ENCODE results near the gene ABHD13.
"Not testable (repeated sequence)": the region's sequence is repeated elsewhere in the genome, so short reads cannot be mapped to it uniquely, and the experiment has no call there.

Gene ABHD13

DNA sequence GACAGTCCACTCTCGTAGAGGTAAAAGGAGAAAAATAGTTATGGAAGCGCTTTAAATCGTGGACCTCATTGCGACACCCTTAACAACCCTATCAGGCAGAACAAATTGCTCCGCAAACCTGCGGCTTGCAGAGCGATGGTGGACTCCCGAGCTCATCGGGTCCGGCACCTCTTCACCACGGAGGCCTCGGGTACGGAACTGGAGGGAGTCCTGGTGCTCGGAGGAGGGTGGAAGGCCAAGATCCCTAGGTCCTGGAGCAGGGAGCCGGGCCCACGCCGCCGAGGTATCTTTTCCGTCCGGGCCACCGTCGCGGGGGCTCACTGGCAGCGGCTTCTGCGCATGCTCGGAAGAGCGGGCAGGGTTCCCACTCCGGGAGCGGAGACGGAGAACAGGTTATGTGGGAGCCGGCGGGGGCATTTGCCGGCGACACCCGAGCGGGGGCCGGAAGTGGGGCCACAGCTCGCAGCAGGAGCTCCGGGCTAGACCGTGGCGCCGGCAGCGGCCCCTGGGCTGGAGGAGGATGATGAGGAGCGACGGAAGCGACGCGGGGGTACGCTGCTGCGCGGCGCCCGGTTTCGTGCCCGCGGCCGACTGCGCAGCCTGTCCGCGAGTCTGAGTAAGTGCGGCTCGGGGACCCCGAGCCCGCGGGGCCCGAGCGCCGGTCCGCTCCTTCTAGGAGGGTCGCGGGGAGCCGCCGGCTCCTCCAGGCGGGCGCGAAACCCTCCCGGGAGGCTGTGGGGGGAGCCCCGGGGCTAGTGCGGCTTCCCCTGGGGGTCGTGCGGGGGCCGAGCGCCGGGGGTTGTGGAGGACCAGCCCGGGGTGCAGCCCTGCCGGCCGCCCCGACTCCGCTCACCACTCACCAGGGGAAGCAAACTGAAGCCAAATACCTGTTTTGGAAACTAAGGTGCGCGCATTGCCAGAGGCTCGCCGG lies at the start of gene ABHD13:
Gene ABHD13 (plus strand): TSS at position 349 of the 931 bp plus-strand sequence. CDS start 10,827 bp downstream, outside the sequence.
- peak; percentile 91 for DNase-seq

DNA sequence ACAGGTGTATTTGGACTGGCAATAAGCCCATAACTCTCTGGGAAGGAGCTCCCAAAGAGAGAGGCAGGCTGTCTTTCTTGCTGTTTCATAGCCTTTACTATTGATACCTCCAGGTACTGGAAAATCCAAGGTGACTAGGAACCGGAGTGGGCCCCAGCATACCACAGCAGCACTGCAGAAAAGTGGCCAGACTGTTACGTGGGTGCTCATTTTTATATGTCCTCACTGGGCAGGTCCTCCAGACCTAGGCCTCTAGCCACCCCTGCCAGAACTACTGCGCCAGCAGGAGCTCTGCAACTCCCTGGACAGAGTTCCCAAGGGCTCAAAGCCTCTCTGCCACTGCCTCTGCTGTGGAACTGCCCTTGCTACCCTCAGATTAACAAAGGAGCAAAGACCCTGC lies 49.3 kb upstream of the ABHD13 start:
- no peak for DNase-seq

DNA sequence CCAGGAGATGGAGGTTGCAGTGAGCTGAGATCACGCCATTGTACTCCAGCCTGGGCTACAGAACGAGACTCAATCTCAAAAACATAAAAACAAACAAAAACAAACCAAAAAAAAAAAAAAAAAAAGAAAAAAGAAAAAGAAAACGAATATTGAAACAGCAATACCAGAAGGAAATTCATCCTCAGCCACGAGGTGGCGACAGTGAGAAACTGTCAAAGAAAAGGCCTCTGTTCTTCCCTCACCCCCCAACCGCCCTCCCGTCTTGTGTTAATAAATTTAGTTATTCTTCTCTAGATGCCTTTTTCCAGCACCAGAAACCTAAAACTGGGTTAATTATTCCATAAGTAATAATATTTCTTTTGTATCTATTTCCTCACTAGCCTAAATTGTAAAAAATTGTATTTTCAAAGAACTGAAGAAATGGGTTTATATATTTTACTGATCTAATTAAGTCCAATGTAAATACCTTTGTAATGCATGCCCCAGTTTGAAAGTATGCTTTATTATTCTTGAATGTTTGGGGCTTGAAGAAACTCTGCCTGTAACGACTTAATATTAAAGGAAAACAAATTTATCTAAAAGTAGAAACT lies 41.4 kb upstream of the ABHD13 start:
- DNase-seq = peak; percentile 53

DNA sequence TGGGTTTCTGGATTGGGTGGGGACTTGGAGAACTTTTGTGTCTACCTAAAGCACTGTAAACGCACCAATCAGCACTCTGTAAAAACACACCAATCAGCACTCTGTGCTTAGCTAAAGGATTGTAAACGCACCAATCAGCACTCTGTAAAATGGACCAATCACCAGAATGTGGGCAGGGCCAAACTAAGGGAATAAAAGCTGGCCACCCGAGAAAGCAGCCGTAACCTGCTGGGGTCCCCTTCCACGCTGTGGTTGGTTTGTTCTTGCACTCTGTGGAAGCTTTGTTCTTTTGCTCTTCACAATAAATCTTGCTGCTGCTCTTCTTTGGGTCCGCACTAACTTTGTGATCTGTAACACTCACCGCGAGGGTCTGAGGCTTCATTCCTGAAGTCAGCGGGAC lies 40.1 kb upstream of the ABHD13 start:
- DNase-seq = no peak

DNA sequence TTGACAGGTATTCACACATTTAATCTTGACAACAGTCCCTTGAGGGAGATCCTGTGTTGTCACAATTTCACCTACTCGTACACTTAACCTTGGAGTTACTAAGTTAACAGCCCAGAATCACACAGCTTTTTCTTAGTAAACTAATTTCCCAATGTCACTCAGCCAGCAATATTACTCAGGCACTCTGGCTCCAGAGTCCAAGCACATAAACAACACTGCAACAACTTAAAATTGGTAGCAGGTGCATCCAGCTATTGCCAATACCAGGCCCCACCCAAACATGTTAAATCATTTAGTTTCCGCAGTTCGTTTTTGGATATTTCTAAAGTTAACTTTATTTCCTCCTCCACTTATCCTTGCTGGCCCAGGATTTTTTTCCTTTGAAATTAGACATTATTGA lies 35.5 kb upstream of the ABHD13 start:
- DNase-seq = no peak

DNA sequence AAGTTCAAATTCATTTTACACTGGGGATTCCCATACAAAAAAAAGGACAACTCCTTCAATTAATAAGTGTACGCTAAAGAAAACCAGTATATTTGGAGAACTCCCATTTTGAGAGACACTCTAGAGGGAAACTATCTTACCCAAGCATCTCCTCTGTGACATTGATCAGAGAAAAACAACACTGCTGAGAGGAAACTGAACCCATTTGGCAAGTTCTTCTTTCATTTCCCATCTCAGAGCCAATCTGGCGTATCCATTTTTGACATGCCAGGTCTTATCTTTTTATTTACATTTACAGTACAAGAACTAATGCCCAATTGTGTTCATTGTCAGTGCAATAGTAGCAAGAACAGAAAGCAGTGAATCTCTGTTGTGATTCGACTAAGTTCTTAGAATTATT lies 33.0 kb upstream of the ABHD13 start:
- no peak for DNase-seq

DNA sequence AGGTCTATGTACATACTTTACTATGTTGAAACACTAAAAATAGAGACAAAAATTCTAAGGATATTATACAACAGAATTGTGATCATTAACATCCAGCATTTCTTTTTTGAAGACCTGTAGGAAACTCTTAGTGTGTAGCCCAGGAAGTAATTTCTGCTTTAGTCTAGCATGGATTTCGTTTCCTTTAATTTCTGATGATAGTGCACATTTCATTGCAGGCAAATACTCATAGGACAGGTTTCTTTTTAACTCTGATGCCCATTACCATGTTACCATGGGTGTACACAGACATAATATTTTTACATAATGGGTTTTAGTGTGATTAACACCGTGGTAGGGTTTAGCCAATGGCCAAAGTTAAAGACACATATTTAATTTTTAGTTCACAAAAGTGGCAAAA lies 29.9 kb upstream of the ABHD13 start:
- no peak for DNase-seq

DNA sequence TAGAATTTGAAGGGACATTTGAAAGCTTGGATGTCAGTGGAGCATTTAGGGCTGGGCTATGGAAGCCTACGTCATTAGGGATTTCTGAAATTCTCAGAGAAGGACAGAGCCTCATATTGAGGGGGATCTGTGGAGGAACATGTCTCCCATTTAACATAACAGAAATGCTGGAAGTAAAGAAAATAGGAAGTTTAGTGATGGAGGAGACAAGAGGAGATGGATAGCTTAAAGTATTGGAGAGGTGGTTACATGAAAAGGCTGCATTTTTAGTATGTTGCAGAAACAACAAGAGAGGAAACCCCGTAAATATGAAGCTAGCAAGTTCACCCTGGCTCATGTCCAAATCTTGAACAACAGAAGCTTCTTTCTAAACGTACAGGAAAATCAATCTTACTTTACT lies 27.3 kb upstream of the ABHD13 start:
- no peak for DNase-seq

DNA sequence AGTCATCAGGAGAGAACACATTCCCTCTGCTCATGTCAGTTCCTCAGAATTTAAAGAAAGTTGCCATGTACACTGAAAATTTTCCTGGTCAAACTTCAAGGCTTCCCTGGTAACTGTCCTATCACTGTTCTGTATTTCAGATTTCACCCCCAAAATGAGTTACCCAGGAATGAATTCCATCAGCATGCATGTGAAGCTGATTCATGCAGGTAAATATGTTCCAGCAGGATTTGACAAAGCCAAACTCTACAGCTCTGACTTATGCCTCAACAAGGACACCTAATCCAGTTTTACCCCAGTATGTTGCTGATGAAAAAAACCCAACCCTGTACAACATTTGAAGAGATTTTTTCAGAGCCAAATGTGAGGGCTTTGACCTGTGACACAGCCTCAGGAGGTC lies 24.4 kb upstream of the ABHD13 start:
- no peak for DNase-seq

DNA sequence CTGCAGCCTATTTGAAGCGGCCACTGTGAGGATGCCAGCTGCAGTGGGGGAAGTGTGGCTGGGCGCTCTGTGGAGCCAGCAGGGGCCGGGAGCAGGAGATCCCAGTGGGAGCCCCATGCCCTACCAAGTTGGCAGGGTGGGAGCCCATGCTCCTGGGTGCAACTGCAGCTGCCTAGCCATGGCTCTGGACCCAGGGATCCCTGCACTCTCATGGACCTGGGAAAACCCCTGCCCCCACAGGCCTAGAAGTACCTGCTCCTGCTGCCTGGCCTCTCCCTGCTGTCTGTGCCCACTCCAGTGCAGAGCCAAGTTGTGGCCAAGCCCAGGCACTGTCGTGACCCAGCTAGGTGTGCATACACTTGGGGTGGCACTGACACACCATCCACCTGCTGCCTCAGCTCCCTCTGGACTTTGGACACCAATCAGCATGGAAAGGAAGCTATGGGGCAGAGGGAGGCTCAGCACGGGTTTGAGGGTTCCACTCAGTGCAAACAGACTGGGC lies 23.7 kb upstream of the ABHD13 start:
- no peak for DNase-seq

DNA sequence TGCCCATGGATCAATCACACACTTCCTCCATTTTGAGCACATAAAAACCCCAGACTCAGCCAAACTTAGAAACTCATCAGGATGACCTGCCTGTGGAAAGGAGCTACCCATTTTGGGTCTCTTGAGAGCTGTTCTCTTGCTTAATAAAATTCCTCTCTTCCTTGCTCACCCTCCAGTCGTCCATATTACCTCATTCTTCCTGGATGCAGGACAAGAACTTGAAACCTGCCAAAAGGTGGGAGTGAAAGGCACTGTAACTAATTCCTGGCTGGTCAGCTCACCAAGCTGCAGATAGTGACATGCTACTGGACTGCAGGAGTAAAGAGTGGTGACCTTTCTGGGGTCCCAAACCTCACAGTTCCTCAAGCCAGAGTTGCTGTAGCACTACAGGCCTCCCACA lies 23.0 kb upstream of the ABHD13 start:
- DNase-seq = no peak

DNA sequence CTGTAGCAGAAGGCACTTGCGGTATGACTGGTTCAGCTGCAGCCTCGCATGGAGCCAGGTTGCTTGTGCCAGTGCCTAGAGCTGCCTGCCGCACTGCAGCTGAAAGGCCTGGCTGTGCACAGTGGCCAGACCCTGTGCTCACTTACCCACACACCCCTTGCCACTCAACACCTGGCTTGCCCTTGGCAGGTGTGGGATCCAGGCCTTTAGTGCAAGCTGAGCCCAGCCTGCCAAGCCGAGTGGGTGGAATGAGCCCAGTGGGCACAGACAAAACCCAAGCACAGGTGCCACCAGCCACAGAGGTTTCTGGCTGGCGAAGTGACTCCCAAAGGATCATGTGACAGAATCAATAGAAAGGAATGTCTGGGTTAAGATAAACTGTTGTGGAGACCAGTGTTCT lies 22.3 kb upstream of the ABHD13 start:
- no peak for DNase-seq

DNA sequence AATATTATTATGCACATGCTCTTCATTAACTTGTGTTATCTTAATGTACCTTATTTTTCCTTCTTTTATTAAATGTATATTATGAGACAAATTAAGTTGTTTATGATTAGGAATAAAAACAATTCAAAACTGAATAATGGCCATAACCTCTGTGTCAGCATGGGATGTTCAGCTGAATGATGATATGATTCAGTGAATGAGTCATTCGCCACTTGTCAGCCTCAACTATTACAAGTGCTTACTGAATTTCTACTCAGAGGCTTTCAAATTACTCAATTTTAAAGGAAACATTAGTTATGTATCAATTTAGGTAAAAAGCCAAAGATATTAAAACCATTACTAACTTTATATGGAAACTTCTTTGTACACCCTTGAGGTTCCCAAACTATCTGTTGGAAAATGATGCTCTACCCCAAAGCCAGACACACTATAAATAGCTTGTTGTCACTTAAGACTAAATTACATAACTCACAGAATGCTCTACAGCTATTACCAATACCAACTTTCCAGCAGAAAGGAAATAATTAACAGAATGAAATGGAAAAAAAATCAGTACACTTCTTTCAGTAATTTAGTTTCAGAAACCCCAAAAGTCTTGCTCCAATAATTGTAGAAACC lies 17.3 kb upstream of the ABHD13 start:
- no peak for DNase-seq

DNA sequence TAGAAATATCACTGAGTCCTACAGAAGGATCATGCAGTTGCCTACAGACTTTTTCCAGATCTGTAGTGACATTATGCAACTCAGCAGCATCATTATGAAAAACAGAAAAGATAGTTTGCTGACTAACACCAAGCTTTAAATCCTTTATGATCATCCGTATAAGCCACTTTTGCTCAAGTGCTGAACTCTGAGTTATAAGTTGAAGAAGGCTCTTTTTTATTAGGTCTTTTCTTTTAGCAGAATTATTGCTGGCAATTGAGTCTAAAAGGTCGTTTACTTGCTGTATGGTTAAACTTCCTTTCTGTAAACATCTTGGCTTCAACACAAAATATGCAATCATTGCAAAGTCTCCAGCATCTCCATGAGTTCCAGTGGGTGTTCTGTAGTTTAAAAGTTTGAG lies 7.6 kb upstream of the ABHD13 start:
- no peak for DNase-seq

DNA sequence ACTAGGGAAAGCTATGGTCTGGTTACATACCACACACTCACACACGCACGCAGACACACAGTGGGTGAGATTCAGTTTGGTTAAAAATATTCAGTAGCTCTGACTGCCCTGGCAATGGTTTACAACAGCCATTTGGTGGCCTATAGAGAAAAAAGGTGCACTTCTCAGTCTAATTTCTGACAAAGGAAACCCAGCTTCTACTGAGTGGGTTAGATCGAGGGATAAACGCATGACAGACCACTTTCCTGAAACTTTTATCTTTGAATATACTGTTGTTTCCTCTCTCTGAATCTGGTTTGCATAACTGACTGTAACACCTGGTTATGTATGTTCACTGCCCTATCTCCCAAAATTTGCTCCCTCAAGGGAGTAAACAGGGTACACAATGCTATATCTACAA lies 5.3 kb upstream of the ABHD13 start:
- no peak for DNase-seq

DNA sequence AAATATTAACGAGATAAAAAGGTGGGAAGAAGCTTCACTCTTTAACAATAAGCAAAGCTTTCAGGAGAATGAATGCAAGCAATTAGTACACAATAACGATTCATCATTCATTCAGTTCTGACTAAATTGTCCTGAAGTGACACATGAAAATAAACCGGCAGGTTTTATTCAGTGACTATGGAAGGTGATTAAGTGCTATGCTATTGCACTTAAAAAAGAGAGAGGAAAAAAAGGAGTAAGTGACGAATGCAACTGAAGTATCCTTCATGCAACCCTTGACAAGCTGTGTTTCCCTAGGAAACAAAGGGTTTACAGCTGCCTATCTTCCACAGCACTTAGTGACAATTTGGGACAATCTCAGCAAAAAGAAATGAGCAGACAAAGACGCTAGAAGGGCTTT lies 4.2 kb upstream of the ABHD13 start:
- DNase-seq = no peak

DNA sequence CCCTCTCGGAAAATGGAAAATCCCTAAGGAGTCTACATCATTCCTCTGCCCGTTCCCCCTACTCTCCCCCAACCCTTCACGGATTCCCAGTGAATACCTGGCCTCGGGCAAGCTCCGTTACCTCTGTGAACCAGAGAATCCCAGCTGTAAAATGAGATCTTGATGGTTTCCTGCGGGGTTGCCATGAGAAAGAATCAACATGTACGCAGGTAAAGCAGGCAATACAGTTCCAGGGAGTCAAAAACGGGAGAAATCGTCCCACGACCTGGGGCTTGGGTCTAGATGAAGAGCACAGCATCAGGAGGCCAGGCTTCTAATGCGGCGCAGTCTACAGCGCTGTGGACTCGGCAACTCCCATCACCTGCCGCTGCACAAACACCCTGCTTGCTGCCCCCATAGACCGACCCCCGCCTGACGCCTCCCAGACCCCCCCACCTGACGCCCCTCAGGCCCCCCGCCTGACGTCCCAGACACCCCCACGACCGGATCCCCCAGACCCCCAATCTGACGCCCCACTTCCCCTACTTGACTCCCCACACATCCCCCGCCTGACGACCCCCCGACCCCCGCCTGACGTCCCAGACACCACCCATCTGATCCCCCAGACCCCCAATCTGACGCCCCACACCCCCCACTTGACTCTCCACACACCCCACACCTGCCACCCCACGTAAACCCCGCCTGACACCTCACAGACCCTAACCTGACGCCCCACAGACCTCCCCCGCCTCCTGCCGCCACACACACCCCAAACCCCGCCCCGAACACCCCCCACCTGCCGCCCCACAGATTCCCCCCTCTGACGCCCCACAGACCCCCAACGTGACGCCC lies 3.5 kb upstream of the ABHD13 start:
- no peak for DNase-seq

DNA sequence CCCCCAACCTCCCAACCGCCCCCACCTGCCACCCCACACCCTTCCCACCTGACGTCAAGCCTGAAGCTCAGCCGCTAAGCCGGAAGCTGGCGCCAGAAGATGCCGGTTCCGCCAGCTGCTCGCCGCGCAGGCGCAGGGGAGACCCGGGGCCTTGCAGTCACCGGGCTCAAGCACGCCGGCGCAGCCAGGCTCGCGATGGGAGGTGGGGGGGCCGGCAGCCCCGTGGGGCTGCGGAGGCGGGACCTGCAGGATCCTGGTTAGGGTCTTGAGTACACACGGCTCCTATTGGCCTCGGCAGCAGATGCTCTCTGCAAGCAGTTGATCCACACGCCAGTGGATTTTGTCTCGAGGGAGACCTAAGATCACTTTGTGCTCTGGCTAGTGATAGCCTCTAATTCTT lies 2.8 kb upstream of the ABHD13 start, which contains the start of gene LIG4:
Gene LIG4 (minus strand): TSS at position 101 of the 400 bp plus-strand sequence. CDS start 4,268 bp downstream, outside the sequence.
- DNase-seq = peak; percentile 92

DNA sequence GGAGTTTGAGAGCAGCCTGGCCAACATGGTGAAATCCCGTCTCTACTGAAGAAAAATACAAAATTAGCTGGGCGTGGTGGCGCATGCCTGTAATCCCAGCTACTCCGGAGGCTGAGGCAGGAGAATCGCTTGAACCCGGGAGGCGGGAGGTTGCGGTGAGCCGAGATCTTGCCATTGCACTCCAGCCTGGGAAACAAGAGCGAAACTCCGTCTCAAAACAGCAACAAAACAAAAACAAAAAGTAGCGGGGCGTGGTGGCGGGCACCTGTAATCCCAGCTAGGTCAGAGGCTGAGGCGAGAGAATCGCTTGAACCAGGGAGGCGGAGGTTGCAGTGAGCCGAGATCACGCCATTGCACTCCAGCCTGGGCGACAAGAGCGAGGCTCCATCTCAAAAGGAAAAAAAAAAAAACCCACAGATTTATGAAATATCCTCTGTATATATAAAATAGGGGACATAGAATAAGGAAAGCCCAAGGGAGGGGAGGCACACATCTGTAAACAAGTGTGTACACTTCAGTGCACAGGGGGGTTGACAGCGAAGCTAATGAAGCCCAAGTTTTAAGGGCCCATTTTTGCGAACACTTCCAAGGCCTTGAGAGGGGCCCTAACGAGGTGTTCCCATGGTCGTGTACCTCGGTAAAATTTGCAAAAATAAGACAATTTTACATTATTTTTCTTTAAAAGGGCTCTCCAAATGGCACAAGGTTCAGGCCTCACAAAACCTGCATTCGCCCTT lies 717 bp upstream of the ABHD13 start:
- not testable (repeated sequence) for DNase-seq

DNA sequence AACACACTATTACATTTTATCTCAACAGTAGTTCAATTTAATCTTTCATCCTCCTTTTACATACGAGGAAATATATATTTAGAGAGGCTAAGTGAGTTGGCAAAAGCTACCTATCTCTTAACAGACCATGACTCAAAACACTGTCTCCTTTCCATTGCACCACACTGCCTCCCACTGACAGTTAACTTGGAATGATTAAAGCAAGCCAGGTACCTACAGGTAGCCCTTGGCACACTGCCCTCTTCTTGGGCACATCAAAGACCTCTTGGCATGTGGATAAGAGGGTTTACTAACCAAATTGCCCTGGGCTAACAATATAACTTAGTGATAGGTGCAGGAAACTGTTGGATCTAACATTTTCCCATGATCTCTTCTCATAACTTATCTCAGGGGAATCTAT lies 1.8 kb downstream of the ABHD13 start:
- no peak for DNase-seq

DNA sequence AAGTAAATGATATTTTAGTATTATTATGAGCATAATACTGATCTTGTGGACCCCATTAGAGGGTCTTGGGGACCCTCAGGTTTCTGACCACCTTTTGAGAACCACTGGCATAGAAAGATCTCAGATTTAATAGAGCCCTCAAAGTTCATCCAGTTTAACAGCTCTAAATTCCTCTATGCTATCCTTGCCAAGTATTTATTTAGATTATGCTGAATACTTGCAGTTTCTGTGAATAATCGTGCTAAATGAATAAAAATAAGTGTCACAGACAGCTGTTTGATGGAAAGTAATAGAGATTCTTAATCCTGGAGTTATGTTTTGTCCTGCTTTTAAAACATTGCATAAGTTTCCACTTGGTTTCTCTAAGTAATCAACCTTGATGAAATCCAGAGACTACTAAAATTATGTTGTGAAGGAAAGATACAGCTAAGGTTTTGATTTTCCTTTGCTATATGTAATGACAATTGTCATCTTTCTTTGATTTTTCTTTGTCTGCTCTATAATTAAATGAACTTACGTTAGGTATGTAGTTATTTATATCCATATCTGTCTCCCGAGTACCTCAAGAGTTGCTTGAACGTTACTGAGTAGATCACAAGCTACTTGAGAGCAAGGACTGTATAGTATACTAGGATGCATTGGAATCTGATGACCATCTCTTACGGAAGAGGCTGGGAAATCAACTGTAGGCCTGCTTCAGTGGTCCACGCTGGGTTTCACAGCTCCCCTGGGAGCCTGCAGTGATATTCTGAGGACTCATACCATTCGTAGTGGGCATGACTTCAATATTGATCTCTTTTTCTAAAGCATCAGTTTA lies 5.7 kb downstream of the ABHD13 start:
- DNase-seq = no peak

All from stimulated activated naive CD4-positive, alpha-beta T cell treated with Interleukin-2 at 50 U/mL for 16 hours (primary cell).